GM21447 (cell line): ENCODE results near the gene PRKG1.
"Not testable (repeated sequence)": the region's sequence is repeated elsewhere in the genome, so short reads cannot be mapped to it uniquely, and the experiment has no call there.

Source experiments
- ATAC-seq: cut with Tn5 transposase; IDR thresholded peaks from one replicate; pipeline ENCODE4 v1.9.1; 2021; ENCODE audit not compliant: unreplicated experiment

Gene PRKG1

GRCh38 chr10:52020702-52021101, 946.4 kb downstream of the PRKG1 start:
- ATAC-seq = no peak

DNA sequence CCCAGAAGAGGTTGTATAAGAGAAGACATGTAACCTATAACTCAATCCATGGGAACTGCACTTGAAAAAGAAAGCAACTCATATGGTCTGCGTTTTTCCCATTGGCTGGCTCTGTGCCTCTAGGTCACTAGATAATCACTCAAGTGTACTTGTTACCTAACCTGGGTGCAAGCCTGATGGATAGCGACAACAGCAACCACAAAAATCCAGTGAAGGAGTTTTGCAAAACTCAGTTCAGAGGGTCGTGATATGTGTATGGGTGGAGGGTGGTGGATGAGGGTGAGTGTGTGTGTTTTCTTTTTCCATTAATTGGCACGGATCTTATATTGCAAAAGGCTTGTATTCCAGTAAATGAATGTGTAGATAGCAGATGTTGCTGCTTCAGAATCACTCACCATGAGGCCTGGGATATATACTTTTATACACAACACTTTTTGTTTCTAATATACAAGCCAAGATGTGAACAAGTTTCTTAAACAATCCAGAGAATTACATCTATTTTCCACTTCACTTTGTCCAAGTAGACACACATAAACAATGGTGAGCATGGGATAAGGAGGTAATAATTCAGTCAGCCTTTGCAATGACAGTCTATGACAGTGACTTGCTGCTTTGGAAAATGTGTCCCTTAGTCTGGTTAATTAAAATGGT, 952.9 kb downstream of the PRKG1 start:
- ATAC-seq = no peak

- ATAC-seq = no peak
Measured at GRCh38 chr10:52028523-52028858, 954.2 kb downstream of the PRKG1 start.

DNA sequence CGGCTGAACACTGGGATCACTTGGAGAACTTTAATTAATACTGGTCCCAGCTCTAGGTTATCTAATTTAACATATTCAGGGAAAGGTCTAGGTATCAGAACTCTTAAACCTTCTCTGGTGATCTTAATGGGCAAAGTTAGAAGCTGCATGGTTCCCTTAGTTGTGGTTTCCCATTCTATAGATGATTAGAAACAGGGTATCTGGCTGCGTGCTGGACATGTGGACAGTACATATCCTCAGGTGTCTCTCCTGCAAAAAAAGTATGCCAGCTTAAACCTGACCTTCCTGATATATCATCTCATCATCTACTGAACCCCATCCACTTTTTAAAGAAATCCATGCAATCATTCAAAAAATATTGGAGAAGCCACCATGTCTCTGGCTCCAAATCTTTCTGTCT, 955.3 kb downstream of the PRKG1 start:
- ATAC-seq = no peak

DNA sequence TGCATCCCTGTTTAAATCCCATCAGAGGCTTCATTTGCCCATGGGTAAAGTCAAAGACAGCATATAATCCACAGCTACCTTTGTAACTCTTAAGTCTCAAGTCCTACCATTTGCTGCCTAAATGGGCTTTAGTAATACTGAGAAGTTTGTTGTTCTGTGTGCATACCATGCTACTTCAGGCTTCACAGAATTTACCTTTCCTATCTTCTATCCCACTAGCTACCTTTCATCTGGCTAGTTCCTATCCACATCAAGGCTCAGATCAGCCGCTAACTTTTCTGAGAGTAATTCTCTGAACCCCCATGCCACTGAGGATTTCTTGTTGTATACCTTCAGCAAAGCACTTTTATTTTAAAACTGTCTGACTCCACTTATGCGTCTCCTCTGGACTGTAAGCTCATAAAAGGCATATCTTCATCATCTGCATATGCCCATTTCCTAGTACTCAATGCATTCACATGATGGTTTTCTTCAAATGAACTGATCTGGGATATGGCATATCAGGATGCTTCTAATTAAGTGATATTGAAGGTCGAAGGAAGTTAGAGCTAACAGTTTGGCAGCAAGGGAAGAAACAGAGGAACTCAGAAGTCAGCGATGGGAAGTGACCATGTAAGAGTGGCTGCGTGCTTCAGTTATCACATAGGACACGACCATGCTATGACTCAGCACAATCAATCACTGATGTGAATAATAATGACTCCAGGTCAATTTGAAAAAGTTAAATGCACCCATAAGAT, 955.9 kb downstream of the PRKG1 start:
- no peak for ATAC-seq

GRCh38 chr10:52030975-52031374, 956.7 kb downstream of the PRKG1 start:
- ATAC-seq = no peak

GRCh38 chr10:52031771-52032170, 957.5 kb downstream of the PRKG1 start:
- no peak for ATAC-seq

GRCh38 chr10:52032681-52033629, 958.7 kb downstream of the PRKG1 start:
- ATAC-seq = no peak

GRCh38 chr10:52039002-52039793, 964.9 kb downstream of the PRKG1 start:
- ATAC-seq = not testable (repeated sequence)

GRCh38 chr10:52040486-52040885, 966.2 kb downstream of the PRKG1 start:
- no peak for ATAC-seq

DNA sequence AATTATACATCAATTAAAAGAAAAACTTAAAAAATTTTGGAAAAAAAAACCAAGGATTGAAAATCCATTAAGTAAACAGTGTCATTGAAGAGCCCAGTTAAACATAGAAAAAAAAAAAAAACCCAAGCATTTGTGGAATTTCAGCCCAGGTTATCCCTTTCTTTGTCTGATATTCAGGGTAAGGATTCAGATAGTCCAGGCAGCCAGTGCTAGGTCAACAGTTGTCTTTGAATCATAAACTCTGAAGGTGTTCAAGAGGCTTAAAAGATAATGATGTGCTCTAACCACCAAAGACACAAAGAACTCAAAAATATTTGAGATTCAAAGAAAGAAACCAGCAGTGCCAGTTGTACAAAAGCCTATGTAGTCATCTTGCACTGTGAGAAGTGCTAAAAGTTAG, 969.5 kb downstream of the PRKG1 start:
- ATAC-seq = no peak

- no peak for ATAC-seq
Measured at GRCh38 chr10:52048051-52048450, 973.8 kb downstream of the PRKG1 start.

DNA sequence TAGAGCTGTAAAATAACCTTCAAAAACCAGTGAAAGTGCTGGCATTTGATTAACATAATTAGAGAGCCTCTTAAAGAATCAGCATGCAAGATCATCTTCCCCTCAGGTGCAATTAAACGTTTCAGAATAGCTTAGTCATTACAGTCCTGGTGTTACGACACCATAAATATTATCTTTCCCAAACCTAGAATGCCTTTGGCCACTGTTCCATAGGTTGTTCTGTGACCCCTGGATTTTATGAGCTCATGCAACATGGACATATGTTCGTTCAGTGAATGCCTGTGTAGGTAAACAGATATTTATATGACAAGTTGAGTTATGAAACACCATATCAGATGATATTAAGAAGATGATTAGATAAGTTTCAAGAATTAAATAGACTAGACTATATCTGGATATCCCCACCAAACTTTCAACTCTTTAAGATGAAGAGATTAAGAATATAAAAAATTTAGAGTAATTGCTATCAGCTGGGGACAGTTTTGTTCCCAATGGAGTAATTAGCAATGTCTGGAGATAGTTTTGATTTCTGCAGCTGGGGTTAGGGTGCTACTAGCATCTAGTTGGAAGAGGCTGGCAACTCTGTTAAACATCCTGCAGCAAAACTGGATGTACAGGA, 976.3 kb downstream of the PRKG1 start:
- no peak for ATAC-seq

DNA sequence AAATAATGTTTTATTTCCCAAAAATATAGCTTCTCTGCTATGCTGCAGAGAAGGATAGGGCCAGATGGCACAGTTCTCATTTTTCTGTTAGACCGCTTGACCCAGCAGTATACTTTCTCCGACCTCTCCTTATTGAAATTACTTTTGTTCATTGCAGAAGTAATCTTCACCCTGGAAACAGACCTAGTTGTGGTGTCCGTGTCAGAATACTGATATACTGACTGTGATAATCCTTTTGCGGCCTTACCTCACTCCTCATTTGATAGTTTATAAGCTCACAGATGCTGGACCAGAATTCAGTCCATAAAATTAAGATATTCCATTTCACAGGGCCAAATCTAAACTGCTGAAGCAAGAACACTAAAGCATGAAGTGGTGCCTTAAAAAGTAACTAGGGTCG, 979.2 kb downstream of the PRKG1 start:
- no peak for ATAC-seq

- ATAC-seq = no peak
Measured at GRCh38 chr10:52056291-52056690, 982.0 kb downstream of the PRKG1 start.

DNA sequence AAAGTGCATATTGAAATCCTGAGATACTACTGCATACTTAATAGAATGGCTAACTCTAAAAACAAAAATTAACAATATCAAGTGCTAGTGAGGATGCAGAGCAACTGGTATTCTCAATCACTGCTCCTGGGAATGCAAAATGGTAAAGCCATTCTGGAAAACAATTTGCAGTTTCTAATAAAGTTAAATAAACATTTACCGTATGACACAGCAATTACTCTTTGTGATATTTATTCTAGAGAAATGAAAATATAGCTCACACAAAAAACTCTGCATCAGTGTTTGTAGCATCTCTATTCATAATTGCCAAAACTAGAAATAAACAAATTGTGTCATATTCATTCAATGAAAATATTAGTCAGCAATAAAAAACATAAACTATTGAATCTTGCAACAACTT, 984.8 kb downstream of the PRKG1 start:
- no peak for ATAC-seq

DNA sequence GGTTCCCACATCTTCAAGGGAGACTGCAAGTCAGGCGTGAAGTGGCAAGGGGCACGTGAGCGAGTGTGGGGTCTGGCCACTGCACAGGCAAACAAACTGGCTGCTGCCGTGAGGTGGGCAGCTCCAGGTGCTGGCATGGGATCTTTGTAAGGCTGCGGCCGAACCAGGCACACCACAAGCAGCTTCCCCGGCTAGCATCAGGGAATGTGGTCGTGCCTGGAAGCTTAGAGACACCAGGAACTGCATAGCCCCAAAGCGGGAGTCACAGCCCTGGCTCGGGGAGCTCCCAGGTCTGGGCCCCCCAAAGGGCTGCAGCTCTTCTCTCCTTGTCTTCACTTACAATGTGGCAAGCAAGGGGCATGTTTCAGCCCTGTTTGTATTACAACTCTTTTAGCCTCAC, 988.9 kb downstream of the PRKG1 start:
- no peak for ATAC-seq

GRCh38 chr10:52064084-52064845, 990.0 kb downstream of the PRKG1 start:
- ATAC-seq = no peak

GRCh38 chr10:52066383-52066782, 992.1 kb downstream of the PRKG1 start:
- no peak for ATAC-seq

GRCh38 chr10:52068485-52068884, 994.2 kb downstream of the PRKG1 start:
- ATAC-seq = no peak
